GM12801 (cell line): Measurements from ENCODE around the gene ADAM11.

Experiments
- TF ChIP-seq, protein P1 (sequence below): IDR thresholded peaks from one replicate; pipeline ENCODE4 v1.5.1; 2011; ENCODE audit warnings: control low read depth; ENCODE audit not compliant: insufficient read length; ENCODE audit errors: extremely low read depth

The ADAM11 gene

DNA sequence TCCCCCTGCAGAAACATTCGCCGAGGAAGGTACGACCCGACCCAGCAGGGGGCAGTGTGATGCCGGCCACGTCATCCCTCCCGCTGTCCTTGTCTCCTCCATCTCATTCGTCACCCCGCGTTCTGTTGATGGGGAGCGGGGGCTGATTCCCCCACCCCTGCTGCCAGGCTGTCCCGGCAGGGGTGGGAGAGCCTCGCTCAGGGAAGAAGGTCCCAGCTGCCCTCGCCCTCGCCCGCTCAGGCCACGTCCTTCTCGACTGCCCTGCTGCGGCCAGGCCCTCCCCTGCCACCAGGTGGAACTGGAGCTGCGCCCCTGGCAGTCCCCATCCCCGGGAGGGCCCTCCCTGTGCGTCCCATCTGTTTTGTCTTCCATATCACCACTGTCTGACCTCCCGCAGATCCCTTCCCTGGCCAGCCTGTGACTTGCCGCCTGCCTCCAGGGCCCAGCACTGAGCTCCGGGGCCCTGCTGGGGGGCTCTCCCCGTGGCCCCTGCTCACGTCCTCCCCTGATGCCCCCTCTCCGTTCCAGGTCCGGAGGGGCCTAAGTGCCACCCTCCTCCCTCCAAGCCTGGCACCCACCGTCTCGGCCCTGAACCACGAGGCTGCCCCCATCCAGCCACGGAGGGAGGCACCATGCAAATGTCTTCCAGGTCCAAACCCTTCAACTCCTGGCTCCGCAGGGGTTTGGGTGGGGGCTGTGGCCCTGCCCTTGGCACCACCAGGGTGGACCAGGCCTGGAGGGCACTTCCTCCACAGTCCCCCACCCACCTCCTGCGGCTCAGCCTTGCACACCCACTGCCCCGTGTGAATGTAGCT, 20.6 kb downstream of the ADAM11 start:
- TF ChIP-seq, protein P1, sequence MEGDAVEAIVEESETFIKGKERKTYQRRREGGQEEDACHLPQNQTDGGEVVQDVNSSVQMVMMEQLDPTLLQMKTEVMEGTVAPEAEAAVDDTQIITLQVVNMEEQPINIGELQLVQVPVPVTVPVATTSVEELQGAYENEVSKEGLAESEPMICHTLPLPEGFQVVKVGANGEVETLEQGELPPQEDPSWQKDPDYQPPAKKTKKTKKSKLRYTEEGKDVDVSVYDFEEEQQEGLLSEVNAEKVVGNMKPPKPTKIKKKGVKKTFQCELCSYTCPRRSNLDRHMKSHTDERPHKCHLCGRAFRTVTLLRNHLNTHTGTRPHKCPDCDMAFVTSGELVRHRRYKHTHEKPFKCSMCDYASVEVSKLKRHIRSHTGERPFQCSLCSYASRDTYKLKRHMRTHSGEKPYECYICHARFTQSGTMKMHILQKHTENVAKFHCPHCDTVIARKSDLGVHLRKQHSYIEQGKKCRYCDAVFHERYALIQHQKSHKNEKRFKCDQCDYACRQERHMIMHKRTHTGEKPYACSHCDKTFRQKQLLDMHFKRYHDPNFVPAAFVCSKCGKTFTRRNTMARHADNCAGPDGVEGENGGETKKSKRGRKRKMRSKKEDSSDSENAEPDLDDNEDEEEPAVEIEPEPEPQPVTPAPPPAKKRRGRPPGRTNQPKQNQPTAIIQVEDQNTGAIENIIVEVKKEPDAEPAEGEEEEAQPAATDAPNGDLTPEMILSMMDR: no peak

DNA sequence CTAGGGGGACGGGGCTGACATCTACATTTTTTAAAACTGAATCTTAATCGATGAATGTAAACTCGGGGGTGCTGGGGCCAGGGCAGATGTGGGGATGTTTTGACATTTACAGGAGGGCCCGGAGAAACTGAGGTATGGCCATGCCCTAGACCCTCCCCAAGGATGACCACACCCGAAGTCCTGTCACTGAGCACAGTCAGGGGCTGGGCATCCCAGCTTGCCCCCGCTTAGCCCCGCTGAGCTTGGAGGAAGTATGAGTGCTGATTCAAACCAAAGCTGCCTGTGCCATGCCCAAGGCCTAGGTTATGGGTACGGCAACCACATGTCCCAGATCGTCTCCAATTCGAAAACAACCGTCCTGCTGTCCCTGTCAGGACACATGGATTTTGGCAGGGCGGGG, 21.4 kb downstream of the ADAM11 start:
- TF ChIP-seq, protein P1: no peak

DNA sequence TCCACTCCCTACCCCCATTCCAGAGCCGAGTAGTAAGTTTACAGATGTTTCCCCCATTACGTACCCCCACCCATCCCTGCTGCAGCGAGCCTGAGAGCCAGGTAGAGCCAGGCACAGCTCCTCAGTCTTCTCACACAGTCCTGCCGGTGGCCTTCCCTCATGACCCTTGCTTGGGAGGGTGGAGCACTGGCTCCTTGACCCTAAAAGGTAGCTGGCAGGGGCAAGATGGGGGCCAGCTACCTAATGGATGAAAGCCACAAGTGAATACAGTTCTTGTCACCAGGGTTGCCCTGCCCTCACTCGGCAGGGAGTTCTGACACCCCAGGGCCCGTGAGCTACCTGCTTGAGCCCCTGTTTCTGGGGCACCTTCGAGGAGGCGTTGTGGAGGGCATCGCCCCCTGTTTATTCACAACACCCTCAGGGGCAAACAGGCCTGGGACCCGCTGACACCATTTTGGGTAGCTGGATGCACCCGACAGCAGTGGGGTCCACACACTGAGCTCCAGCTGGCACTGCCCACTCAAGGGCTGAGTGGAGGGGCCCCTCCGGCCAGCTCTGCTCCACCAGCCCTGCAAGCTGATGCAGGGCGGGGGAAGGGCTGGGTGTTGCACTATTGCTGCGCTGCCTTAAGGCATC, 22.2 kb downstream of the ADAM11 start:
- TF ChIP-seq, protein P1: no peak

DNA sequence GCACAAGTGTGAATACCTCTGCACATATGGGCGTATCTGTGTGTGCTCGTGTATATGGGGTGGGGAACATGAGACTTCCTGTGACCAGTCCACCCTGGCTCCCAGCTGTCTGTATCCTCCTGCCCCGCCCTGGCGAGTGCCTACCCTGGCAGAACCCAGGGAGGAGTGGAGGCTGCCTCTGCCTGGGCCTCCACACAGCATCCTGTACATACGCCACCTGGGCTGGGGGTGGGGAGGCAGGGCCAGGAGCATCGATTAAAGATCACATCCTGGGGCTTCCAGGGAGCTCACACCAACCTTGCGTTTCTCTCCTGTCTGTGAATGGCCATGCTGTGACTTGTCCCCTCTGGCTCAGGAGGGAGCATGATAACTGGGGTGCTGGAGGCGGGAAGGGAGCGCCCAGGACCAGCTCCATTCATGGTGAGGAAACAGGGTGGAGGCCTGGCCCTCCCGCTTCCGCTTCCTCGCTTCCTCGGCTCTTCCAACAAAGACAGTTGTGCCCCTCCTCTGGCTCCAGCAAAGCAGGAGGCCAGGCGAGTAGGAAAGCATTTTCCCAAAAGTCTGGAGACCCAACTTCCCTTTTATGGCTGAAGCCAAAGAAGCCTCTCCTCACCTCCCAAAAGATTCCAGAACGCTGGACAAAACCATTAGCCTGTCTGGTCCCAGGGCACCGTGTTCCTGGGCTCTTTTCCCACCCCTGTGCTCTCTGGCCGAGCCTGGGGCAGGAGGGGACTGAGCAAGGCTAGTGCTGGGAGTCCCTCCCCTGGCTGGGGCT, 22.9 kb downstream of the ADAM11 start:
- TF ChIP-seq, protein P1: no peak

DNA sequence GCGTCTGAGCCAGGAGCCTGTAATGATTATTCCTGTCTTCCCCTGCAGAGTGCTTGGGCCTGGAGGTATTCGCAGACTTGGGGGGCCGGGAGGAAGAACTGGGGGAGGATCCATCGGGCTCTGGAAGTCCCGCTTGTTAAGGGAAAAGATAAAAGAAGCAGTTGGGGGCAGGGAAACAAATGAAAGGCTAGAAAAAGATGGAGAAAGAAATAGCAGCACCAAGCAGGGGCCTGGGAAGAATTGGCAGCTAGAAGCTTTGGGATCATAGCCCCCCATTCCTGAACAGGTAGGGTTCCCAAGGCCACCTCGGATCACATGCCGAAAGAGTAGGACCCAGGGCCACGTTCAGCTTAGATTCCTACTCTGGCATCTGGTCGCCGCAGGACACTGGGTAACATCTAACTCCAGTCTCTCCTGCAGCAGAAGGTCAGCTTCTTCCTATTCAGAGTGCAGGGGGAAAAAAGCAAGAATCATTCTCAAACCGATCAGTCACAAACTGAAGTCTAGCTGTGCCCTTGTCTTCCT, 23.6 kb downstream of the ADAM11 start:
- TF ChIP-seq, protein P1: no peak

DNA sequence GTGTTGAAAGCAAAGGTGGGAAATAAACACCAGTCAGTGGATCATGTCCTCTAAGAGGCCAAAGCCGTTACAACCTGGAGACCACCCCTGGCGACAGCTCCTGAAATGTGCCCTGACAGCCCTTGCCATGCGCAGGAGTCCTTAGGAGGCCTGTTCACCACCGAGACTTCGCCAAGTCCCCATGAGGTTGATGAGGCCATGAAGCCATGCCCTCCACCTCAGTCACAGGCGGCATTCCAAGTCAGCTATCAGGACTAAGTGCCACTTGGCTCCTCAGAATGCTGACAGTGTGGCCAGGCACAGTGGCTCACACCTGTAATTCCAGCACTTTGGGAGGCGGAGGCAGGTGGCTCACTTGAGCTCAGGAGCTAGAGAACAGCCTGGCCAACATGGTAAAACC, 27.1 kb downstream of the ADAM11 start:
- TF ChIP-seq, protein P1: no peak

DNA sequence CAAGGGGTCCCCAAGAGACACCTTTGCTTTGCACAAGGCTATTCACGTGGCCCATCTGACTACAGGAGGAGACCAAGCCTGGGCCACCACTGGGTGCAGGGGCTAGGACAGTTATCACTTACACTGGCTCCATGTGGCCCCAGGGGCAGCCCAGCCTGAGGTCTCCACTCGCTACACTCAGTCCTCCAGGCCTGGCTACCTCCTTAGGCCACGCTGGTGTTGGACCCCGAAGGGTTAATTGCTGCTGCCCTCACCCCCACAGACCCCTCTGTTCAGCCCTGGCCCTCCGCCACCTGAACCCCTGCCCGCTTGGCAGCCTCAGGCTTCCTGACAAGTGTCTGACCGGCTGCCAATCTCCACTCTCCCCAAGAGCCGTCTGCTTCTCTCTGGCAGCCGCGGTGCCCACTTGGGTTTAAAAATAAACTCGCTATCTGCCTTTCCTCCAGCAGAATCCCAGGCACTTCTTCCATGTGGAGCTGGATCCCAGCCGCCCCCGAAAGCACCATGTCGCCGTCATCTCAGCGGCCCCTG, 27.8 kb downstream of the ADAM11 start:
- TF ChIP-seq, protein P1: no peak
